Upper lobe of left lung (tissue), 4 donors: ENCODE measurements around the gene RBM48.
"Not testable (repeated sequence)": the region's sequence is repeated elsewhere in the genome, so short reads cannot be mapped to it uniquely, and the experiment has no call there.

Experiments used
- CTCF ChIP-seq, 6 experiments: fragments of 450-650 bp in 4 of 6; fragments of 200-600 bp in 2 of 6; sonication (generic) in 2 of 6; IDR thresholded peaks; one replicate each; pipeline ENCODE4 v1.5.1; 2016 to 2019; ENCODE audit warnings: antibody characterized with exemption in 6 of 6
- POLR2A ChIP-seq, 4 donors: fragments of 450-650 bp; IDR thresholded peaks; one replicate each; pipeline ENCODE4 v1.5.1; 2016 to 2017; ENCODE audit warnings: antibody characterized with exemption in 4 of 4, mild to moderate bottlenecking in 2 of 4

- not testable (repeated sequence) for TF ChIP-seq CTCF, POLR2A (IDR thresholded peaks at IDR 0.05)
Measured at GRCh38 chr7:92479146-92479545, 49.4 kb upstream of the RBM48 start.
